Adrenal gland (tissue), 5 donors: ENCODE results near the gene RPUSD3.

Experiments used
- CTCF ChIP-seq, 6 experiments: fragments of 450-650 bp in 4 of 6; fragments of 200-600 bp in 2 of 6; sonication (generic) in 1 of 6; IDR thresholded peaks; 1 replicate in 5 of 6; 2 replicates in 1 of 6; pipeline versions ENCODE4 v1.5.1 to v1.8.0; 2016 to 2021; ENCODE audit warnings: antibody characterized with exemption in 6 of 6, mild to moderate bottlenecking in 2 of 6, moderate library complexity in 1 of 6
- POLR2A ChIP-seq, 2 donors: fragments of 450-650 bp; IDR thresholded peaks; one replicate each; pipeline ENCODE4 v1.6.1; 2017; ENCODE audit warnings: antibody characterized with exemption in 2 of 2, mild to moderate bottlenecking in 2 of 2, moderate library complexity in 1 of 2
- donor health status: DM: no; HTN: no; CAD: no.

GRCh38 chr3:9843715-9844438, at the start of gene RPUSD3:
- no peak for TF ChIP-seq CTCF (IDR thresholded peaks at IDR 0.05)
- TF ChIP-seq POLR2A (IDR thresholded peaks at IDR 0.05), result peak in 1 of 2 donors; percentile 60
